Measurements from ENCODE around the gene ADGRE2. TPM values are rescaled to one million over a fixed set of nuclear protein-coding genes. Genes with fewer than 3 reads are reported as not detected.
"Not testable (repeated sequence)": the region's sequence is repeated elsewhere in the genome, so short reads cannot be mapped to it uniquely, and the experiment has no call there.

The ADGRE2 gene
- total RNA-seq, 4 donors from 2014 or later: 4.5 to 10.7 (median 7.1) TPM

DNA sequence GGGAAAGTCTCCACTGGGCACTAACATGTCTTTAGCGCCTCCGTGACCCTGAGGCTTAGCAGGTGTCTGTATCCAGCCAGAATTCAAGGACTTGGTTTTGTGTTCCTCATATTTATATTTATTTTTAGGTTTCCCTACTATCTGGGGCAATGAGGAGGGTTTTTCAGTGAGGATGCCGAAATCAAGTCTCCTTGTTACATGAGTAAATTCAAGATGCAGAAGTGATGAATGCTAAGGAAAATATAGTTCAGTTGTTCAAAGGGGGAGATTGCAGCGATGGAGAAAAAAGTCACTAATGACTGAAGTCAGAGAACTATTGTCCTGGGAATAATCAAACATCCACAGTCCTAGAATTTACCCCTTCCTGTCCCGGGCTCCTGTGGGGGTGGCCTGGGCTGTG, 791 bp upstream of the ADGRE2 start:
- WGBS, 2 donors: 50 to 52% methylated on average over 5 of the region's 5 CpGs
- H3K4me3 ChIP-seq (ENCODE audit: low read depth, poor library complexity, severe bottlenecking): no peak overlapping the region
- no peak for TF ChIP-seq POLR2A (IDR thresholded peaks at IDR 0.05)
- TF ChIP-seq, protein P1, sequence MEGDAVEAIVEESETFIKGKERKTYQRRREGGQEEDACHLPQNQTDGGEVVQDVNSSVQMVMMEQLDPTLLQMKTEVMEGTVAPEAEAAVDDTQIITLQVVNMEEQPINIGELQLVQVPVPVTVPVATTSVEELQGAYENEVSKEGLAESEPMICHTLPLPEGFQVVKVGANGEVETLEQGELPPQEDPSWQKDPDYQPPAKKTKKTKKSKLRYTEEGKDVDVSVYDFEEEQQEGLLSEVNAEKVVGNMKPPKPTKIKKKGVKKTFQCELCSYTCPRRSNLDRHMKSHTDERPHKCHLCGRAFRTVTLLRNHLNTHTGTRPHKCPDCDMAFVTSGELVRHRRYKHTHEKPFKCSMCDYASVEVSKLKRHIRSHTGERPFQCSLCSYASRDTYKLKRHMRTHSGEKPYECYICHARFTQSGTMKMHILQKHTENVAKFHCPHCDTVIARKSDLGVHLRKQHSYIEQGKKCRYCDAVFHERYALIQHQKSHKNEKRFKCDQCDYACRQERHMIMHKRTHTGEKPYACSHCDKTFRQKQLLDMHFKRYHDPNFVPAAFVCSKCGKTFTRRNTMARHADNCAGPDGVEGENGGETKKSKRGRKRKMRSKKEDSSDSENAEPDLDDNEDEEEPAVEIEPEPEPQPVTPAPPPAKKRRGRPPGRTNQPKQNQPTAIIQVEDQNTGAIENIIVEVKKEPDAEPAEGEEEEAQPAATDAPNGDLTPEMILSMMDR (IDR thresholded peaks at IDR 0.05): no peak
- DNase-seq (ENCODE audit: low spot score in 2 of 2): no peak
- intact Hi-C loops (cut with DNase I; ENCODE audit: low total_unique reads): no loop called here

DNA sequence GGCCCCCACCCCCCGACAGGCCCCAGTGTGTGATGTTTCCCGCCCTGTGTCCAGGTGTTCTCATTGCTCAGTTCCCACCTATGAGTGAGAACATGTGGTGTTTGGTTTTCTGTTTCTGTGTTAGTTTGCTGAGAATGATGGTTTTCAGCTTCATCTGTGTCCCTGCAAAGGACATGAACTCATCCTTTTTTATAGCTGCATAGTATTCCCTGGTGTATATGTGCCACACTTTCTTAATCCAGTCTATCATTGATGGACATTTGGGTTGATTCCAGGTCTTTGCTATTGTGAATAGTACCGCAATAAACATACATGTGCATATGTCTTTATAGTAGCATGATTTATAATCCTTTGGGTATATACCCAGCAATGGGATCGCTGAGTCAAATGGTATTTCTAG, 715 bp downstream of the ADGRE2 start:
- intact Hi-C loops (cut with DNase I; ENCODE audit: low total_unique reads); H3K4me3 ChIP-seq (ENCODE audit: low read depth, poor library complexity, severe bottlenecking); DNase-seq (ENCODE audit: low spot score in 2 of 2): not testable (repeated sequence)
- 88 to 90% methylated on average over 4 of the region's 4 CpGs for WGBS, 2 donors

DNA sequence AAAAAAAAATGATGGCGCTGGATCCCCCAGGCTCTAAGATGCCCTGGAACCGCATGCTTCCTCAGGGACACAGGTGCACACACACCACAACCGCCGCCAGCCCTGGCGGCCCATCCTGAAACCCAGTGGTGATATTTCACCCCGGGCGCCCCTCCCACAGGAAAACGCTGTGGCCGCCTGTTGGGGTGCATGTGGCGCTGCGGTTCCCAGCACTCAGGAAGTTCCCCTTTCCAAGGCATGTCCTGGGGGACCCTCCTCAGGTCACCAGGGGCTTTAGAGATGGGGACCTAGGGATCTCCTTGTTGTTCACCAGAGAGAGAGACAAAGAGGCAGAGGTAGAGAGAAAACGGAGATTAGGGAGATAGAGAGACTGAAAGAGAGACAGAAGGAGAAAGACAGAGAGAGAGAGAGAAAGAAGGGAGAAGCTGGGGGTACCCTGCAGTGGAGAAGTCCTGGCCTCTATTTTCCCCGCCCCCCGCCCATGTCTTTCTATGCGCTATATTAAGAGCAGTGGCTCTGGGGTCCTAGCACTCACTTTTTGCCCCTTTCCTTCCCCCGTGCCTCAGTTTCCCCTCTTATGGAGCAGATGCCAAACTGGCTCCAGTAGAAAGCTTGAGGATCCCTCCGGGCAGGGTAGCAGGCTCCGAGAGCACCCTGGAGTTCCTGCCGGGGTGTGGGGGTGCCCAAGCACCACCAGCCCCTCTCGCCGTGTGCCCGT, 2.3 kb downstream of the ADGRE2 start:
- peak overlapping the region; percentile 7 for H3K4me3 ChIP-seq (ENCODE audit: low read depth, poor library complexity, severe bottlenecking)
- 2 to 3% methylated on average over 21 to 22 of the region's 22 CpGs for WGBS, 2 donors
- peak in 1 of 2 donors; percentile 84 for DNase-seq (ENCODE audit: low spot score in 2 of 2)
- intact Hi-C loops (cut with DNase I; ENCODE audit: low total_unique reads): no loop called here
- TF ChIP-seq, protein P1 (IDR thresholded peaks at IDR 0.05): no peak
- no peak for TF ChIP-seq POLR2A (IDR thresholded peaks at IDR 0.05)

DNA sequence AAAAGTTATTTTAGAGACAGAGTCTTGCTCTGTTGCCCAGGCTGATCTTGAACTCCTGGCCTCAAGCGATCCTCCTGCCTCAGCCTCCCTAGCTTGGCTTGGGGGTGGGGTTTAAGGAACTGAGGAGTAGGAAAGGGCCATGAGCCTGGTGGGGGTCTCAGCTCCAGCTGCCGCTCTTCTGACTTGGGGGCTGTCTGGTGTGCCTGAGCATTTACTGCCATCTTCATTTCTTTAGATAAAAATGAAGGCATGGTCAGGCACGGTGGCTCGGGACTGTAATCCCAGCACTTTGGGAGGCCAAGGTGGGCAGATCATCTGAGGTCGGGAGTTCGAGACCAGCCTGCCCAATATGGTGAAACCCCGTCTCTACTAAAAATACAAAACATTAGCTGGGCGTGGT, 3.0 kb downstream of the ADGRE2 start:
- intact Hi-C loops (cut with DNase I; ENCODE audit: low total_unique reads); H3K4me3 ChIP-seq (ENCODE audit: low read depth, poor library complexity, severe bottlenecking): not testable (repeated sequence)
- peak in 1 of 2 donors; percentile 61 for DNase-seq (ENCODE audit: low spot score in 2 of 2)
- 57 to 72% methylated on average over 8 of the region's 8 CpGs for WGBS, 2 donors

DNA sequence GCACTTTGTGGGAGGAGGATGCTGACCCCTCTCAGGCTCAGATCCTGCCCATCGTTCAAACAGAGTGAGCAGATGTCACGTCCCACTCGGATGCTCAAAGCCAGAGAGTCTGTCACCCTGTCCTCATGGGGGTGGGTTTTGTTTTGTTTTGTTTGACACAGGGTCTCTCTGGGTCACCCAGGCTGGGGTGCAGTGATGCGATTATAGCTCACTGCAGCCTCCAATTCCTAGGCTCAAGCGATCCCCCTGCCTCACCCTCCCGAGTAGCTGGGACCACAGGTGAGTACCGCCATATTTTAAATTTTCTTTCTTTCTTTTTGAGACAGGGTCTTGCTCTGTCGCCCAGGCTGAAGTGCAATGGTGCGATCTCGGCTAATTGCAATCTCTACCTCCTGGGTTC, 4.0 kb downstream of the ADGRE2 start:
- 80 to 83% methylated on average over 10 of the region's 10 CpGs for WGBS, 2 donors
- DNase-seq (ENCODE audit: low spot score in 2 of 2): peak in 1 of 2 donors; percentile 43
- H3K4me3 ChIP-seq (ENCODE audit: low read depth, poor library complexity, severe bottlenecking): no peak overlapping the region
- intact Hi-C loops (cut with DNase I; ENCODE audit: low total_unique reads): no loop called here
- TF ChIP-seq, protein P1 (IDR thresholded peaks at IDR 0.05): no peak
- TF ChIP-seq POLR2A (IDR thresholded peaks at IDR 0.05): no peak

- intact Hi-C loops (cut with DNase I; ENCODE audit: low total_unique reads); H3K4me3 ChIP-seq (ENCODE audit: low read depth, poor library complexity, severe bottlenecking): not testable (repeated sequence)
- WGBS, 2 donors: 76 to 80% methylated on average over 9 of the region's 9 CpGs
- peak in 1 of 2 donors; percentile 56 for DNase-seq (ENCODE audit: low spot score in 2 of 2)
These were observed 4.6 kb downstream of the ADGRE2 start for GRCh38 chr19:14773722-14774121.

DNA sequence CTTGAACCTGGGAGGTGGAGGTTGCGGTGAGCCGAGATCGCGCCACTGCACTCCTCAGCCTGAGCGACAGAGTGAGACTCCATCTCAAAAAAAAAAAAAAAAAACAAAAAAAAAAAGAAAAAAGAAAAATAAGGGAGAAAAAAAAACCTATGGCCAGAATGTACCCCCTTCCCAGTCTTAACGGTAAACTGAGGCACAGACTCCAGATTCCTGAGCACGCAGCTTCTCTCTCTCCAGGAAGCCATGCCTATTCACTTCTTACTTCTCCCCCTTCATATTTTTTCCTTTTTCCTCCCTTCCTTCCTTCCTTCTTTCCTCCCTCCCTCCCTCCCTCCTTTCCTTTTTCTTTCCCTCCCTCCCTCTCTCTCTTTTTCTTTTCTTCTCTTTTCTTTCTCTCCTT, 5.4 kb downstream of the ADGRE2 start:
- WGBS, 2 donors: 89 to 97% methylated on average over 7 of the region's 7 CpGs
- no peak for TF ChIP-seq POLR2A (IDR thresholded peaks at IDR 0.05)
- TF ChIP-seq, protein P1 (IDR thresholded peaks at IDR 0.05): no peak
- intact Hi-C loops (cut with DNase I; ENCODE audit: low total_unique reads): no loop called here
- H3K4me3 ChIP-seq (ENCODE audit: low read depth, poor library complexity, severe bottlenecking): no peak overlapping the region
- DNase-seq (ENCODE audit: low spot score in 2 of 2): no peak

Measured in lower leg skin (tissue), 4 donors.